ENCODE data around the gene CCR1. TPM values are rescaled to one million over a fixed set of nuclear protein-coding genes. Genes with fewer than 3 reads are reported as not detected.

The CCR1 gene
- total RNA-seq, 2 donors from 2014 or later: 0.47 to 3.8 TPM

GRCh38 chr3:46205286-46205960 is 2.7 kb downstream of the CCR1 start:
- ATAC-seq: no peak
- Mint-ChIP-seq H3K36me3 (ENCODE audit: low read depth) (no peaks in the 10 kb centered on the region), H3K4me3 (no peak overlapping the region), H3K4me1 (peaks cover 21% of the 10 kb centered on the region), H3K27ac (no peak overlapping the region), H3K27me3 (no peaks in the 10 kb centered on the region)
- no peak for DNase-seq
- H3K9me3 ChIP-seq (ENCODE audit: control insufficient read depth, low read length, poor library complexity, severe bottlenecking): no peaks in the 10 kb centered on the region

GRCh38 chr3:46203681-46204080 is 4.4 kb downstream of the CCR1 start:
- H3K27ac Mint-ChIP-seq: no peak overlapping the region
- DNase-seq (no peak), ATAC-seq (no peak)
- H3K36me3 Mint-ChIP-seq (ENCODE audit: low read depth): no peaks in the 10 kb centered on the region
- H3K27me3 Mint-ChIP-seq: peaks cover 5% of the 10 kb centered on the region
- H3K4me3 Mint-ChIP-seq: peak overlapping the region; percentile 52
- peaks cover 12% of the 10 kb centered on the region for H3K4me1 Mint-ChIP-seq
- H3K9me3 ChIP-seq (ENCODE audit: control insufficient read depth, low read length, poor library complexity, severe bottlenecking): no peaks in the 10 kb centered on the region

- Mint-ChIP-seq H3K27ac (no peak overlapping the region), H3K27me3 (peaks cover 5% of the 10 kb centered on the region), H3K4me3 (no peak overlapping the region), H3K4me1 (peaks cover 3% of the 10 kb centered on the region), H3K36me3 (ENCODE audit: low read depth) (no peaks in the 10 kb centered on the region)
- DNase-seq (no peak), ATAC-seq (no peak)
- H3K9me3 ChIP-seq (ENCODE audit: control insufficient read depth, low read length, poor library complexity, severe bottlenecking): no peaks in the 10 kb centered on the region
Measured at GRCh38 chr3:46202535-46202934, 5.6 kb downstream of the CCR1 start.

- H3K4me3 Mint-ChIP-seq: no peak overlapping the region
- no peak for ATAC-seq
- H3K4me1 Mint-ChIP-seq: peaks cover 3% of the 10 kb centered on the region
- H3K27ac Mint-ChIP-seq: no peak overlapping the region
- DNase-seq: no peak
- H3K9me3 ChIP-seq (ENCODE audit: control insufficient read depth, low read length, poor library complexity, severe bottlenecking): no peaks in the 10 kb centered on the region
- H3K36me3 Mint-ChIP-seq (ENCODE audit: low read depth): no peaks in the 10 kb centered on the region
- peaks cover 5% of the 10 kb centered on the region for H3K27me3 Mint-ChIP-seq
Measured at GRCh38 chr3:46200790-46201189, 7.3 kb downstream of the CCR1 start.

- no peak for DNase-seq
- peaks cover 3% of the 10 kb centered on the region for H3K4me1 Mint-ChIP-seq
- no peaks in the 10 kb centered on the region for H3K9me3 ChIP-seq (ENCODE audit: control insufficient read depth, low read length, poor library complexity, severe bottlenecking)
- no peaks in the 10 kb centered on the region for H3K36me3 Mint-ChIP-seq (ENCODE audit: low read depth)
- no peak overlapping the region for H3K27ac Mint-ChIP-seq
- peaks cover 5% of the 10 kb centered on the region for H3K27me3 Mint-ChIP-seq
- H3K4me3 Mint-ChIP-seq: no peak overlapping the region
- no peak for ATAC-seq
Measured at GRCh38 chr3:46200211-46200610, 7.9 kb downstream of the CCR1 start.

GRCh38 chr3:46196261-46196957 is 11.7 kb downstream of the CCR1 start:
- no peak for ATAC-seq
- H3K4me1 Mint-ChIP-seq: no peaks in the 10 kb centered on the region
- no peak overlapping the region for H3K27ac Mint-ChIP-seq

GRCh38 chr3:46194868-46195553 is 13.1 kb downstream of the CCR1 start:
- no peak overlapping the region for H3K4me3 Mint-ChIP-seq
- no peaks in the 10 kb centered on the region for H3K4me1 Mint-ChIP-seq
- ATAC-seq: no peak
- no peak for DNase-seq
- no peak overlapping the region for H3K27ac Mint-ChIP-seq
- peaks cover 3% of the 10 kb centered on the region for H3K9me3 ChIP-seq (ENCODE audit: control insufficient read depth, low read length, poor library complexity, severe bottlenecking)
- peaks cover 2% of the 10 kb centered on the region for H3K36me3 Mint-ChIP-seq (ENCODE audit: low read depth)
- peaks cover 20% of the 10 kb centered on the region for H3K27me3 Mint-ChIP-seq

More at GRCh38 chr3:46196261-46196957, 11.7 kb downstream of the CCR1 start:
- Mint-ChIP-seq H3K4me3 (no peak overlapping the region), H3K36me3 (ENCODE audit: low read depth) (peaks cover 2% of the 10 kb centered on the region), H3K27me3 (peaks cover 13% of the 10 kb centered on the region)
- H3K9me3 ChIP-seq (ENCODE audit: control insufficient read depth, low read length, poor library complexity, severe bottlenecking): peaks cover 3% of the 10 kb centered on the region
- DNase-seq: no peak

- ATAC-seq (no peak), DNase-seq (no peak)
- H3K27ac Mint-ChIP-seq: no peak overlapping the region
Measured at GRCh38 chr3:46193436-46193835, 14.7 kb downstream of the CCR1 start.

GRCh38 chr3:46192939-46193338 is 15.2 kb downstream of the CCR1 start:
- Mint-ChIP-seq H3K4me3 (no peak overlapping the region), H3K27ac (no peak overlapping the region), H3K36me3 (ENCODE audit: low read depth) (peaks cover 2% of the 10 kb centered on the region), H3K4me1 (peaks cover 4% of the 10 kb centered on the region), H3K27me3 (peaks cover 14% of the 10 kb centered on the region)
- DNase-seq (no peak), ATAC-seq (no peak)
- peaks cover 3% of the 10 kb centered on the region for H3K9me3 ChIP-seq (ENCODE audit: control insufficient read depth, low read length, poor library complexity, severe bottlenecking)

More at GRCh38 chr3:46193436-46193835, 14.7 kb downstream of the CCR1 start:
- peaks cover 3% of the 10 kb centered on the region for H3K9me3 ChIP-seq (ENCODE audit: control insufficient read depth, low read length, poor library complexity, severe bottlenecking)
- H3K27me3 Mint-ChIP-seq: peaks cover 14% of the 10 kb centered on the region
- peaks cover 2% of the 10 kb centered on the region for H3K36me3 Mint-ChIP-seq (ENCODE audit: low read depth)
- no peak overlapping the region for H3K4me3 Mint-ChIP-seq
- no peaks in the 10 kb centered on the region for H3K4me1 Mint-ChIP-seq

- peaks cover 3% of the 10 kb centered on the region for H3K9me3 ChIP-seq (ENCODE audit: control insufficient read depth, low read length, poor library complexity, severe bottlenecking)
- no peak overlapping the region for H3K4me3 Mint-ChIP-seq
- no peak overlapping the region for H3K27ac Mint-ChIP-seq
- no peak for DNase-seq
- ATAC-seq: no peak
- H3K36me3 Mint-ChIP-seq (ENCODE audit: low read depth): peaks cover 2% of the 10 kb centered on the region
- peaks cover 4% of the 10 kb centered on the region for H3K4me1 Mint-ChIP-seq
- peaks cover 14% of the 10 kb centered on the region for H3K27me3 Mint-ChIP-seq
Measured at GRCh38 chr3:46191730-46192129, 16.4 kb downstream of the CCR1 start.

- H3K4me1 Mint-ChIP-seq: peaks cover 4% of the 10 kb centered on the region
- H3K4me3 Mint-ChIP-seq: no peak overlapping the region
- peaks cover 2% of the 10 kb centered on the region for H3K36me3 Mint-ChIP-seq (ENCODE audit: low read depth)
- H3K27ac Mint-ChIP-seq: no peak overlapping the region
- no peaks in the 10 kb centered on the region for H3K9me3 ChIP-seq (ENCODE audit: control insufficient read depth, low read length, poor library complexity, severe bottlenecking)
- no peak for DNase-seq
- ATAC-seq: no peak
- peaks cover 14% of the 10 kb centered on the region for H3K27me3 Mint-ChIP-seq
Measured at GRCh38 chr3:46188708-46189107, 19.4 kb downstream of the CCR1 start.

- DNase-seq (no peak), ATAC-seq (no peak)
- no peak overlapping the region for H3K4me3 Mint-ChIP-seq
- H3K4me1 Mint-ChIP-seq: peaks cover 4% of the 10 kb centered on the region
- H3K9me3 ChIP-seq (ENCODE audit: control insufficient read depth, low read length, poor library complexity, severe bottlenecking): no peaks in the 10 kb centered on the region
- peaks cover 14% of the 10 kb centered on the region for H3K27me3 Mint-ChIP-seq
- no peaks in the 10 kb centered on the region for H3K36me3 Mint-ChIP-seq (ENCODE audit: low read depth)
- H3K27ac Mint-ChIP-seq: no peak overlapping the region
Measured at GRCh38 chr3:46187876-46188275, 20.2 kb downstream of the CCR1 start.

- Mint-ChIP-seq H3K4me3 (no peak overlapping the region), H3K27ac (no peak overlapping the region), H3K27me3 (peaks cover 14% of the 10 kb centered on the region), H3K4me1 (peaks cover 6% of the 10 kb centered on the region), H3K36me3 (ENCODE audit: low read depth) (peaks cover 3% of the 10 kb centered on the region)
- no peaks in the 10 kb centered on the region for H3K9me3 ChIP-seq (ENCODE audit: control insufficient read depth, low read length, poor library complexity, severe bottlenecking)
- DNase-seq (no peak), ATAC-seq (no peak)
Measured at GRCh38 chr3:46187341-46187700, 20.8 kb downstream of the CCR1 start.
